Measurements from ENCODE around the gene EVI5.

DNA sequence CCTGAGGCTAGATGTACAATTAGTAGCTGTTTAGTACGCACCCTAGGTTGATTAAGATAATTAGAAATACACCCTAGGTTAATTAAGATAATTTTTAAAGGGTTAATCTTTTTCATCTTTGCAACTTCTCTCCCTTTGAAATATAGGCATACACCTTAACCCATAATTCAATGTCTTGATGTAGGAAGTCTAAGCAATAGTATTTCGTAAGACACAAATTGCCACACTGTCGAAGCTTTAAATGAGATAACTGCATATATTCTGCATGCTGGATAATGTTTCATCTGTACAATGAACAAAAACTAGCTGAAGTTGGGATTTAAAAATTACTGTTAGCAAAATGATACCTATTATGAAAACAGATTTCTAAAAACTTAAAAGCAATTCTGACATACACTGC, 122.9 kb downstream of the EVI5 start:
- no peak for TF ChIP-seq CTCF (IDR thresholded peaks at IDR 0.05)
- TF ChIP-seq POLR2A (IDR thresholded peaks at IDR 0.05), result no peak

Data from adrenal gland (tissue), 5 donors.